GM12873 (cell line): ENCODE results near the gene COL2A1.

ENCODE experiments used
- TF ChIP-seq, protein P1 (sequence below): IDR thresholded peaks from 2 replicates; pipeline ENCODE4 v1.5.1; 2012; ENCODE audit warnings: low read depth, mild to moderate bottlenecking, moderate library complexity, low read length, control low read depth; ENCODE audit not compliant: insufficient read depth; ENCODE audit errors: missing control alignments

The COL2A1 gene

GRCh38 chr12:47987411-47988072 lies 16.7 kb downstream of the COL2A1 start:
- TF ChIP-seq, protein P1, sequence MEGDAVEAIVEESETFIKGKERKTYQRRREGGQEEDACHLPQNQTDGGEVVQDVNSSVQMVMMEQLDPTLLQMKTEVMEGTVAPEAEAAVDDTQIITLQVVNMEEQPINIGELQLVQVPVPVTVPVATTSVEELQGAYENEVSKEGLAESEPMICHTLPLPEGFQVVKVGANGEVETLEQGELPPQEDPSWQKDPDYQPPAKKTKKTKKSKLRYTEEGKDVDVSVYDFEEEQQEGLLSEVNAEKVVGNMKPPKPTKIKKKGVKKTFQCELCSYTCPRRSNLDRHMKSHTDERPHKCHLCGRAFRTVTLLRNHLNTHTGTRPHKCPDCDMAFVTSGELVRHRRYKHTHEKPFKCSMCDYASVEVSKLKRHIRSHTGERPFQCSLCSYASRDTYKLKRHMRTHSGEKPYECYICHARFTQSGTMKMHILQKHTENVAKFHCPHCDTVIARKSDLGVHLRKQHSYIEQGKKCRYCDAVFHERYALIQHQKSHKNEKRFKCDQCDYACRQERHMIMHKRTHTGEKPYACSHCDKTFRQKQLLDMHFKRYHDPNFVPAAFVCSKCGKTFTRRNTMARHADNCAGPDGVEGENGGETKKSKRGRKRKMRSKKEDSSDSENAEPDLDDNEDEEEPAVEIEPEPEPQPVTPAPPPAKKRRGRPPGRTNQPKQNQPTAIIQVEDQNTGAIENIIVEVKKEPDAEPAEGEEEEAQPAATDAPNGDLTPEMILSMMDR: no peak

DNA sequence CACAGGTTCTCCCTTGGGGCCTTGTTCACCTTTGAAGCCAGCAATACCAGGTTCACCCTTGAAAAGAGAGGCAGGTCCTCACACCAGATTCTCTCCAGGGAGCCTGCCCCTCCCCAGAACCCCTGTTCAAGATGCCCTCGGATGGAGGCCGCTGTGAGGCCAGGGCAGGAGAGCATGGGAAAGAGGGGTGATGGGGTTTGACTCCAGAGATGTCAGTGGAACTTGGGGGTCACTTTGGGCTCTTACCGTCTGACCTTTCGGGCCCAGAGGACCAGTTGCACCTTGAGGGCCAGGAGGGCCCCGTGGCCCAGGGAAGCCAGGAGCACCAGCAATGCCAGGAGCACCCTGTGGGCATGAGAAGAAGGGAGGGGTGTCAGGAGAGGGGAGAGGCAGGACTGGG lies 17.4 kb downstream of the COL2A1 start:
- TF ChIP-seq, protein P1: no peak

DNA sequence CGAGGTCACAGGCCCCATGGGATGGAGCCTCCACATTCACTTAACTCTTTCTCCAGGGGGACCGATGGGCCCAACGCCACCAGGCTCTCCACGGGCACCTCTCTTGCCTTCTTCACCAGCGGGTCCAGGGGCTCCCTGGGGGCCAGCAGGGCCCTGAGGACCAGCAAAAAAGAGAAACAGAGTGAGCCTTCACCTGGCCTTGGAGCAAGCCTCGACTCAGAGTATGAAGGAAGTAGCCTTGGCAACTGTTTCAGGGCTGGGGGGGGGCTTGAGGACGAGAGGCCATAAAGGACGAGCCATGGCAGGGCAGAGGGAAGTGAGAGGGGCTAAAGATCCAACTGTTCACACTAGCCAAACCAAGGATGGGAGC lies 18.0 kb downstream of the COL2A1 start:
- TF ChIP-seq, protein P1: no peak

GRCh38 chr12:47985596-47986290 lies 18.5 kb downstream of the COL2A1 start:
- TF ChIP-seq, protein P1: no peak

DNA sequence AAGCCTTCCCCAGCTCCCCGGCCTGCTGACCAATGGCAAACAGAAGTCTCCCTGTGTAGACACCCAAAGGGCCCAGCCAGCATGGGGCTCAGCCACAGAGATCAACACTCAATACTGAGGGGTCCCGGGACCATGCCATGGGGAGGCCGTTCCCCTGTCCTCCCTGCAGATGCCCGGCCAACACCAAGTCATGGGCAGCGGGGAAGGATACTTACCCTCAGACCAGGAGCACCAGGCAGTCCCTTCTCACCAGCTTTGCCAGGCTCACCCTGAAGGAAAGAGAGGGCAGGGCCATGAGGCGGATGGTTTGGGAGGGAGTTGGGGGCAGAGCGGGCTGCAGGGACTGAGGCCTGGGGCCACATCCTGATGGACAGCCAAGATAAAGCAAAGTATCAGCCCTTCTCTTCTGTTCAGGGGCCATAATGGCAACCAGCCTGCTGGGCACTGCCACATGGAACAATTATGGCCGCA lies 19.9 kb downstream of the COL2A1 start:
- TF ChIP-seq, protein P1: no peak

DNA sequence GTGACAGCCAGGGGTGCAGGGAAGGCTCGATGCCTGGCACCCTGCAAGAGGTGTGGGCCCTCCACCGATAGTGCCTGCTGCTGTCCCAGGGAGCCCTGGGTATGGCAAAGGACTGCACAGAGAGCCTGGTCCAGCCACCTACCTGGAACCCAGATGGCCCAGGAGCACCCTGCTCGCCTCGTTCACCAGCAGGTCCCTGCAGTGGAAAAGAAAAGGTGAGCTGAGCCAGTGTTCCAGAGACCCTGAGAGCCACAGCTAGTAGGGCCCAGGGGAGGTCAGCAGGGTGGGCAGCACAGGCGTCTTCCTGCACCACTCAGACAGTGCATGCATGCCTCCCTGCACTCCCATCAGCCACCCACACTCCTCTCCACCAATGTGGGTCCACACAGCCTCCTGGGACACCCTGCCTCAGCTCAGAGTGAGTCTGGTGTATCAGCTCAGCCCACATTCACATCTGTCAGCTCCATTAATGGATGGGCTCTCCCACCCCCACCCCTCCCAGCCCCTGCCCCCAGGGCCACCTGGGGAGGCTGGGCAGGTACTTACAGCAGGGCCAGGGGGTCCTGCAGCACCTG lies 20.6 kb downstream of the COL2A1 start:
- TF ChIP-seq, protein P1: no peak

DNA sequence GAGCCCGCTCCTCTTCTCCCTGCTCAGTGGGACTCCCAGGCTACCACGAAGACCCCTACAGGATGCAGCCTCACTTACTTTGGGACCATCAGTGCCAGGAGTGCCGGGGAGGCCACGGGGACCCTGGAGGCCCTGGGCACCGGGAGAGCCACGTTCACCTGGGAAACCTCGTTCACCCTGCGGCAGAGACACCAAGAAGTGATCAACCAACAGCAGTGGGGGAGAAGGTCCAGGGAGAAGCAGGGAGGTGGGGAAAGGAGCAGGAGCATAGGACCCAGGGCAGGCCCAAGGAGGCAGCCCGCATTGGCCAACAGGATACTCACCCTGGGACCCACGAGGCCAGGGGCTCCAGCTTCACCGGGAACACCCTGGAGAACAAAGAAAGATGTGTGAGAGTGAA lies 21.5 kb downstream of the COL2A1 start:
- TF ChIP-seq, protein P1: no peak
